ENCODE data around the gene UQCC5.

DNA sequence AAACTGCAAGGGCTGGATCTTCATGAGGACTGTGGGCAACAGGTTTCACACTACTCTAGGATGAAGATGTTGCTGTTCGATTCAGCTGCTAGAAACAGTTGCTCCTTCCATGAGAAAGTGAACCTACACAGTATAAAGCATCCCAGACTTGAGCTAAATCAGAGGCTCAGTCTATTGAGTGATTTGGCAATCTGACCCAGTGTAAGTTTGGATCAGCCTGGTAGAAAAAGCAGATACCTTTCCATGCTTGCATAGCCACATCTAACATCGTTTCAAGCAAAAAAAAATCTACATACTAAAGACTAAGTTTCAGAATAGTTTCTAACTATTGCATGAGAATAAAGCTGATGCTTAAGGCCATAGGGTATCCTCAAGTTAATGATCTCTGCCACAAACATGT is 4.6 kb downstream of the UQCC5 start:
- TF ChIP-seq, protein P1, sequence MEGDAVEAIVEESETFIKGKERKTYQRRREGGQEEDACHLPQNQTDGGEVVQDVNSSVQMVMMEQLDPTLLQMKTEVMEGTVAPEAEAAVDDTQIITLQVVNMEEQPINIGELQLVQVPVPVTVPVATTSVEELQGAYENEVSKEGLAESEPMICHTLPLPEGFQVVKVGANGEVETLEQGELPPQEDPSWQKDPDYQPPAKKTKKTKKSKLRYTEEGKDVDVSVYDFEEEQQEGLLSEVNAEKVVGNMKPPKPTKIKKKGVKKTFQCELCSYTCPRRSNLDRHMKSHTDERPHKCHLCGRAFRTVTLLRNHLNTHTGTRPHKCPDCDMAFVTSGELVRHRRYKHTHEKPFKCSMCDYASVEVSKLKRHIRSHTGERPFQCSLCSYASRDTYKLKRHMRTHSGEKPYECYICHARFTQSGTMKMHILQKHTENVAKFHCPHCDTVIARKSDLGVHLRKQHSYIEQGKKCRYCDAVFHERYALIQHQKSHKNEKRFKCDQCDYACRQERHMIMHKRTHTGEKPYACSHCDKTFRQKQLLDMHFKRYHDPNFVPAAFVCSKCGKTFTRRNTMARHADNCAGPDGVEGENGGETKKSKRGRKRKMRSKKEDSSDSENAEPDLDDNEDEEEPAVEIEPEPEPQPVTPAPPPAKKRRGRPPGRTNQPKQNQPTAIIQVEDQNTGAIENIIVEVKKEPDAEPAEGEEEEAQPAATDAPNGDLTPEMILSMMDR (optimal IDR thresholded peaks at IDR 0.05 in 1 of 3, IDR thresholded peaks at IDR 0.05 in 1 of 3, conservative IDR thresholded peaks at IDR 0.05 in 1 of 3; ENCODE audit: extremely low read depth in 1 of 3, insufficient read depth in 2 of 3, low read length in 3 of 3), result no peak
- no peak for TF ChIP-seq EZH2 (IDR thresholded peaks at IDR 0.05; ENCODE audit: low read length)
